CD14-positive monocyte (primary cell): ENCODE data around the gene TKFC. TPM values are rescaled to one million over a fixed set of nuclear protein-coding genes. Genes with fewer than 3 reads are reported as not detected.

Experiments
- DNase-seq, 3 donors: peaks; one replicate each; pipeline ENCODE4 v3.0.0-alpha.2; 2011 to 2022
- H2AFZ ChIP-seq: 2 replicates; pipeline ENCODE4 v1.6.0; 2012; ENCODE audit warnings: mild to moderate bottlenecking, low read depth, low read length, inconsistent platforms; ENCODE audit not compliant: insufficient read depth, poor library complexity, severe bottlenecking
- H3K27ac ChIP-seq, 2 donors: 1 replicate in 1 of 2; 2 replicates in 1 of 2; pipeline ENCODE4 v1.5.1; 2012 to 2013; ENCODE audit warnings: low read length in 2 of 2, control low read depth in 1 of 2, inconsistent platforms in 1 of 2, low read depth in 1 of 2, mild to moderate bottlenecking in 1 of 2
- H3K27me3 ChIP-seq, 2 donors: one replicate each; pipeline versions ENCODE4 v1.6.0 to v1.6.1; 2011 to 2013; ENCODE audit warnings: low read length in 2 of 2; ENCODE audit not compliant: control insufficient read depth in 2 of 2, insufficient read depth in 2 of 2
- H3K36me3 ChIP-seq, 2 donors: replicated peaks in 1 of 2; 1 replicate in 1 of 2; 2 replicates in 1 of 2; pipeline versions ENCODE4 v1.5.1 to v1.6.1; 2012 to 2013; ENCODE audit warnings: low read length in 2 of 2, control low read depth in 1 of 2, inconsistent platforms in 1 of 2, mild to moderate bottlenecking in 1 of 2; ENCODE audit not compliant: insufficient read depth in 2 of 2, control insufficient read depth in 1 of 2
- H3K4me1 ChIP-seq, 2 donors: 1 replicate in 1 of 2; 2 replicates in 1 of 2; pipeline versions ENCODE4 v1.5.1 to v1.6.1; 2012 to 2013; ENCODE audit warnings: low read length in 2 of 2, control low read depth in 1 of 2, inconsistent platforms in 1 of 2, mild to moderate bottlenecking in 1 of 2, moderate library complexity in 1 of 2; ENCODE audit not compliant: insufficient read depth in 2 of 2, control insufficient read depth in 1 of 2
- H3K4me2 ChIP-seq: replicated peaks from 2 replicates; pipeline ENCODE3; 2012; ENCODE audit warnings: low read length, moderate library complexity, mild to moderate bottlenecking; ENCODE audit not compliant: poor library complexity, severe bottlenecking; ENCODE audit errors: extremely low read depth
- H3K4me3 ChIP-seq, 3 experiments: fragments of 200-600 bp in 1 of 3; sonication (generic) in 1 of 3; replicated peaks in 1 of 3; 1 replicate in 2 of 3; 2 replicates in 1 of 3; pipeline ENCODE4 v1.5.1; 2011 to 2013; ENCODE audit warnings: low read length in 3 of 3, mild to moderate bottlenecking in 3 of 3, control low read depth in 2 of 3, low read depth in 2 of 3, inconsistent platforms in 1 of 3, moderate library complexity in 1 of 3
- H3K79me2 ChIP-seq: 2 replicates; pipeline ENCODE4 v1.6.0; 2012; ENCODE audit warnings: mild to moderate bottlenecking, control low read depth, inconsistent platforms, low read length, moderate library complexity; ENCODE audit not compliant: insufficient read depth
- H3K9ac ChIP-seq: 2 replicates; pipeline ENCODE4 v1.6.0; 2017; ENCODE audit warnings: low read length, mild to moderate bottlenecking; ENCODE audit not compliant: insufficient read depth, poor library complexity, severe bottlenecking
- H3K9me3 ChIP-seq, 2 donors: replicated peaks in 1 of 2; 1 replicate in 1 of 2; 2 replicates in 1 of 2; pipeline versions ENCODE4 v1.5.1 to v1.6.1; 2012 to 2013; ENCODE audit warnings: low read length in 2 of 2, control low read depth in 1 of 2; ENCODE audit not compliant: control insufficient read depth in 1 of 2, insufficient read depth in 1 of 2
- H4K20me1 ChIP-seq: 2 replicates; pipeline ENCODE4 v1.6.0; 2012; ENCODE audit warnings: mild to moderate bottlenecking, low read length, control low read depth, moderate library complexity; ENCODE audit not compliant: insufficient read depth
- H3K27ac Mint-ChIP-seq, 7 donors: one replicate each; pipeline ENCODE4 v1.8.0; 2020; ENCODE audit warnings: mild to moderate bottlenecking in 7 of 7, mixed read lengths in 7 of 7, moderate library complexity in 6 of 7, inconsistent platforms in 2 of 7
- H3K27me3 Mint-ChIP-seq, 3 donors: one replicate each; pipeline ENCODE4 v1.8.0; 2021 to 2022; ENCODE audit warnings: low read depth in 3 of 3, mild to moderate bottlenecking in 3 of 3, mixed read lengths in 3 of 3, moderate library complexity in 3 of 3, inconsistent platforms in 1 of 3
- H3K36me3 Mint-ChIP-seq, 2 donors: one replicate each; pipeline ENCODE4 v1.8.0; 2020; ENCODE audit warnings: mixed read lengths in 2 of 2, inconsistent platforms in 1 of 2, mild to moderate bottlenecking in 1 of 2
- H3K4me1 Mint-ChIP-seq: one replicate; pipeline ENCODE4 v1.8.0; 2020; ENCODE audit warnings: mild to moderate bottlenecking, mixed read lengths
- H3K4me3 Mint-ChIP-seq, 2 donors: one replicate each; pipeline ENCODE4 v1.8.0; 2020; ENCODE audit warnings: mild to moderate bottlenecking in 2 of 2, mixed read lengths in 2 of 2, moderate library complexity in 1 of 2
- H3K9me3 Mint-ChIP-seq, 7 donors: one replicate each; pipeline ENCODE4 v1.8.0; 2020 to 2022; ENCODE audit warnings: mixed read lengths in 7 of 7, mild to moderate bottlenecking in 6 of 7, moderate library complexity in 6 of 7, inconsistent platforms in 2 of 7
- WGBS: methylation state at CpG from one replicate; pipeline ENCODE4 v1.1.5; 2013; ENCODE audit warnings: missing lambda C conversion rate; ENCODE audit not compliant: insufficient coverage; 5-methylcytosine and 5-hydroxymethylcytosine counted together
- intact Hi-C, 2 donors: fragments of 100-400 bp; cut with micrococcal nuclease; formaldehyde crosslinking; loops; one replicate each; pipeline versions ENCODE4 v1.15.0 to v1.15.1; 2023
- polyA plus RNA-seq, 3 donors: library from polyadenylated mRNA; depleted of rRNA in 1 of 3; unstranded in 2 of 3; stranded (reverse) in 1 of 3; fragments of 300-500 nt in 2 of 3; fragments of >200 nt in 1 of 3; fragmentation: Illumina TruSeq in 2 of 3; gene quantifications; 1 replicate in 2 of 3; 2 replicates in 1 of 3; pipeline ENCODE4 v1.2.3, GENCODE V29; 2012 to 2021
- TF ChIP-seq, protein P1 (sequence below): fragments of 200-600 bp; IDR thresholded peaks from one replicate; pipeline ENCODE4 v1.8.0; 2022; ENCODE audit warnings: antibody characterized with exemption, mild to moderate bottlenecking

The TKFC gene
- polyA plus RNA-seq, 3 donors = 29.5 to 40.8 (median 29.6) TPM

GRCh38 chr11:61357894-61358239 lies 24.8 kb downstream of the TKFC start:
- H3K27me3 Mint-ChIP-seq = peaks cover 0 to 3% (median 0%) of the 10 kb centered on the region in 3 donors
- H3K27ac ChIP-seq = peak overlapping the region; percentile 96 to 99
- H3K79me2 ChIP-seq = peaks cover 30% of the 10 kb centered on the region
- H3K4me2 ChIP-seq = peak overlapping the region; percentile 33
- peaks cover 62% of the 10 kb centered on the region for H3K4me1 Mint-ChIP-seq
- H3K4me1 ChIP-seq = peaks cover 59 to 62% of the 10 kb centered on the region in 2 donors
- TF ChIP-seq, protein P1, sequence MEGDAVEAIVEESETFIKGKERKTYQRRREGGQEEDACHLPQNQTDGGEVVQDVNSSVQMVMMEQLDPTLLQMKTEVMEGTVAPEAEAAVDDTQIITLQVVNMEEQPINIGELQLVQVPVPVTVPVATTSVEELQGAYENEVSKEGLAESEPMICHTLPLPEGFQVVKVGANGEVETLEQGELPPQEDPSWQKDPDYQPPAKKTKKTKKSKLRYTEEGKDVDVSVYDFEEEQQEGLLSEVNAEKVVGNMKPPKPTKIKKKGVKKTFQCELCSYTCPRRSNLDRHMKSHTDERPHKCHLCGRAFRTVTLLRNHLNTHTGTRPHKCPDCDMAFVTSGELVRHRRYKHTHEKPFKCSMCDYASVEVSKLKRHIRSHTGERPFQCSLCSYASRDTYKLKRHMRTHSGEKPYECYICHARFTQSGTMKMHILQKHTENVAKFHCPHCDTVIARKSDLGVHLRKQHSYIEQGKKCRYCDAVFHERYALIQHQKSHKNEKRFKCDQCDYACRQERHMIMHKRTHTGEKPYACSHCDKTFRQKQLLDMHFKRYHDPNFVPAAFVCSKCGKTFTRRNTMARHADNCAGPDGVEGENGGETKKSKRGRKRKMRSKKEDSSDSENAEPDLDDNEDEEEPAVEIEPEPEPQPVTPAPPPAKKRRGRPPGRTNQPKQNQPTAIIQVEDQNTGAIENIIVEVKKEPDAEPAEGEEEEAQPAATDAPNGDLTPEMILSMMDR = no peak
- WGBS = 96% methylated on average over 4 of the region's 6 CpGs
- peak overlapping the region; percentile 64 for H3K9ac ChIP-seq
- H2AFZ ChIP-seq = no peak overlapping the region
- H4K20me1 ChIP-seq = no peaks in the 10 kb centered on the region
- no peaks in the 10 kb centered on the region for H3K9me3 ChIP-seq
- H3K27ac Mint-ChIP-seq = peak overlapping the region; percentile 90 to 97 (median 95)
- H3K27me3 ChIP-seq = no peaks in the 10 kb centered on the region
- no peak for DNase-seq
- H3K4me3 ChIP-seq = peak overlapping the region in 1 of 3 experiments; percentile 19
- intact Hi-C loops = loop anchor here in 1 of 2 donors (1.0 to 2.0 kb wide), 2 partner anchors 10 to 35 kb away; partner anchors contain the start of gene TMEM216
- H3K36me3 ChIP-seq = peaks cover 16 to 17% of the 10 kb centered on the region in 2 donors
- H3K4me3 Mint-ChIP-seq = no peak overlapping the region
- H3K9me3 Mint-ChIP-seq = no peaks in the 10 kb centered on the region
- H3K36me3 Mint-ChIP-seq = peaks cover 29 to 41% of the 10 kb centered on the region in 2 donors

- Mint-ChIP-seq H3K27me3 (peaks cover 0 to 2% (median 0%) of the 10 kb centered on the region in 3 donors), H3K36me3 (peaks cover 22 to 34% of the 10 kb centered on the region in 2 donors), H3K4me3 (no peak overlapping the region), H3K27ac (peak overlapping the region in 3 of 7 donors; percentile 18 to 100 (median 95)), H3K4me1 (peaks cover 63% of the 10 kb centered on the region), H3K9me3 (no peaks in the 10 kb centered on the region)
- no peaks in the 10 kb centered on the region for H3K27me3 ChIP-seq
- peaks cover 66 to 69% of the 10 kb centered on the region in 2 donors for H3K4me1 ChIP-seq
- no peaks in the 10 kb centered on the region for H4K20me1 ChIP-seq
- no peak overlapping the region for H3K27ac ChIP-seq
- H3K4me2 ChIP-seq = no peak overlapping the region
- peaks cover 9 to 12% of the 10 kb centered on the region in 2 donors for H3K36me3 ChIP-seq
- TF ChIP-seq, protein P1 = no peak
- H2AFZ ChIP-seq = no peak overlapping the region
- H3K4me3 ChIP-seq = no peak overlapping the region
- 94% methylated on average over 7 of the region's 11 CpGs for WGBS
- DNase-seq = no peak
- H3K9me3 ChIP-seq = no peaks in the 10 kb centered on the region
- intact Hi-C loops = no loop called here
- H3K79me2 ChIP-seq = peaks cover 37% of the 10 kb centered on the region
- H3K9ac ChIP-seq = no peak overlapping the region
These were observed 25.5 kb downstream of the TKFC start for GRCh38 chr11:61358566-61358965.
